Measurements from ENCODE around the gene HHAT.

Gene HHAT

GRCh38 chr1:210446479-210446878 is 117.8 kb downstream of the HHAT start:
- DNase-seq, result peak; percentile 29

GRCh38 chr1:210447456-210448057 is 118.9 kb downstream of the HHAT start:
- no peak for DNase-seq

GRCh38 chr1:210448297-210448892 is 119.7 kb downstream of the HHAT start:
- DNase-seq, result peak; percentile 80

GRCh38 chr1:210455840-210456603 is 127.3 kb downstream of the HHAT start:
- DNase-seq, result no peak

- DNase-seq, result no peak
These were observed 128.1 kb downstream of the HHAT start for GRCh38 chr1:210456731-210457255.

GRCh38 chr1:210457568-210457967 is 128.9 kb downstream of the HHAT start:
- no peak for DNase-seq

GRCh38 chr1:210464519-210465039 is 135.9 kb downstream of the HHAT start:
- DNase-seq, result peak; percentile 84

GRCh38 chr1:210465150-210465549 is 136.4 kb downstream of the HHAT start:
- no peak for DNase-seq

GRCh38 chr1:210467440-210468043 is 138.8 kb downstream of the HHAT start:
- DNase-seq, result no peak

- DNase-seq, result no peak
These were observed 140.7 kb downstream of the HHAT start for GRCh38 chr1:210469441-210469840.

- no peak for DNase-seq
These were observed 146.6 kb downstream of the HHAT start for GRCh38 chr1:210475321-210475720.

GRCh38 chr1:210475806-210476205 is 147.1 kb downstream of the HHAT start:
- no peak for DNase-seq

- no peak for DNase-seq
These were observed 148.0 kb downstream of the HHAT start for GRCh38 chr1:210476730-210477129.

GRCh38 chr1:210477328-210477924 is 148.7 kb downstream of the HHAT start:
- no peak for DNase-seq

GRCh38 chr1:210478820-210479219 is 150.1 kb downstream of the HHAT start:
- DNase-seq, result no peak

GRCh38 chr1:210482491-210482890 is 153.8 kb downstream of the HHAT start:
- no peak for DNase-seq

GRCh38 chr1:210482945-210483617 is 154.4 kb downstream of the HHAT start:
- DNase-seq, result no peak

- no peak for DNase-seq
These were observed 155.1 kb downstream of the HHAT start for GRCh38 chr1:210483821-210484220.

GRCh38 chr1:210487021-210487420 is 158.3 kb downstream of the HHAT start:
- DNase-seq, result no peak

GRCh38 chr1:210489491-210489890 is 160.8 kb downstream of the HHAT start:
- no peak for DNase-seq

- no peak for DNase-seq
These were observed 162.1 kb downstream of the HHAT start for GRCh38 chr1:210490781-210491180.

GRCh38 chr1:210496063-210496462 is 167.4 kb downstream of the HHAT start:
- no peak for DNase-seq
